ENCODE data around the gene GRAMD2B.

GRAMD2B gene

DNA sequence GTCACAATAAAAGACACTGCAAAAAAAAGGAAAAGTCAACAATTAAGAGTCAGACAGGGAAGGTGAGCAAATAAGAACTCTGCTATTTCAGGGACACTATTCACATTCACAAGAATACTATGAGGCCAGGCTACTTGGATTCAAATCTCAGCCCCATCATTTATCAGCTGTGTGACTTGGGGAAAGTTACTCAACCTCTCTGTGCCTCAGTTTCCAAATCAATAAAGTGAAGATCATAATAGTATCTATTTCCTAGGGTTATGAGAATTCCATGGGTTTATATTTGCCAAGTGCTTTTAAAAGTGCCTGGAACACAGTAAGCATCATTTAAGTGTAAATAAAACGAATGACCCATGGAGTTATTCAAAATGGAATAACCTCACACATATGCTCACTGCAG, 115.4 kb downstream of the GRAMD2B start:
- DNase-seq (ENCODE audit: low spot score): no peak

DNA sequence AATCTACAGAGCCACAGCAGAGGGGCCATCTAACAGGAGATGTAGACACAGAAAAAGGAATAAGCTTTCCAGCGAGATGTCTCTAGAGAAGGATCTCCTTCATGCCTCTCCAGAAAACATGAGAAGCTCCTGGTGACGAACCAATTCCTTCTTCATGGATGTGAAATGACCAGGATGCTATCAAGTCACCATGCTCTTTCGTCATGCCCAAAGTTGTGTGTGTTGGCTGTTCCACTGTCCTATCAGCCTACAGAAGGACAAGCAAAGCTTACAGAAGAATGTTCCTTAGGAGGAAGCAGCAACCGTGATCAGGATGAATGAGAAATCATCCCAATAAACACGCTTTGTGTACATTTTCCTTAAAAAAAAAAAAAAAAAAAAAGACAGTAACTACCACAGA, 117.4 kb downstream of the GRAMD2B start:
- DNase-seq (ENCODE audit: low spot score): no peak

DNA sequence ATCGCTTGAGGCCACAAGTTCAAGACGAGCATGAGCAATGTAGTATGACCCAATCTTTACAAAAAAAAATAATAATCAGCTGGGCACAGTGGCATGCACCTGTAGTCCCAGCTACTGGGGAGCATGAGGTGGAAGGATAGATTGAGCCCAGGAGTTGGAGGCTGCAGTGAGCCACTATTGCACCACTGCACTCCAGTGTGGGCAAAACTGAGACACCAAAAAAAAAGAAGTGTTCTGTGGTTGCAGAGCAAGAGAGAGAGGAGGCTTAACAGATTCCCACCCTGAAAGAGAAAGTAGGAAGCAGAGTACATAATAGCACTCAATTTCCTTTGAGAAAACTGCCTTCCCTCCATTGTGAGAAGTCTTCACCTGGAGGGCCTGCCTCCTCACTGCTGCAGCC, 119.2 kb downstream of the GRAMD2B start:
- DNase-seq (ENCODE audit: low spot score): no peak

DNA sequence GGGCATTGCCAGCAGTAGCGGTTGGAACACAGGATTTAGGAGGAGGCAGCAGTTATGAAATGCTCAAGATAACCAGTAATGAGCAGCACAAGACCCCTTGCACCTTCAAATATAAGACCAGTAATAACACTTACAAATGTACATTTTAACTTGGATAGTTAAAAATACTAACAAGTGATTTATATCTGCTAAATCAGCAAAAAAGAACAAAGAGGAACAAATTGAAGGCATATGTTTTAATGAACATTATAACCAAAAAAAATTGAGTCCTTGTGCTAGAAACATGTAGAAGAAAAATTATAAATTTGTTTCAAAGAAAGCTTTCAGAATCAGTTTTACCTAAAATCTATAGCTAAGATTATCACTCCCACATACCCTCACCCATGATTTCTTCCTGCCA, 119.8 kb downstream of the GRAMD2B start:
- DNase-seq (ENCODE audit: low spot score): no peak

DNA sequence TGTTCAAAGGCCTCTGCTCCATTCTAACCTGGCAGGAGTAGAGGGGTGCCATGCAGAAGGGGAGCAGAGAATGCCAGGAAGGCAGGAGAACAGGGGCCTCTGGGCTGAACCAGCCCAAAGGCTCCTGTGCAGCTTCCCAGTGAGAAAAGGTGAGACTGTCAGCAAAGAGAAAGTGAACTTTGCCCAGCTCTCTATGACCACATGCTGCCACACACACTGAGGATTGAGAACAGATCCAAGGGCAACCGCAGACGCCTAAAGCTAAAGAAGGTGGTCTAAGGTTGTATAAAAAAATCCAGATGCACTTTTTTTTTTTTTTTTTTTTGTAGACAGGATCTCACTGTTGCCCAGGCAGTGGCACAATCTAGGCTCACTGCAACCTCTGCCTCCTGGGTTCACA, 120.5 kb downstream of the GRAMD2B start:
- no peak for DNase-seq (ENCODE audit: low spot score)
